Stimulated activated CD8-positive, alpha-beta memory T cell treated with anti-CD3 and anti-CD28 coated beads, Interleukin-15, amount 100 ng/mL, for 1 hour (primary cell): ENCODE results near the gene RFTN1.
A peak's percentile ranks its signal among the peaks of the same experiment; 100 is the strongest.

ENCODE experiments used
- DNase-seq: peaks from one replicate; pipeline ENCODE4 v3.0.0-alpha.2; 2020; ENCODE audit warnings: low read depth

RFTN1 gene, protein sequence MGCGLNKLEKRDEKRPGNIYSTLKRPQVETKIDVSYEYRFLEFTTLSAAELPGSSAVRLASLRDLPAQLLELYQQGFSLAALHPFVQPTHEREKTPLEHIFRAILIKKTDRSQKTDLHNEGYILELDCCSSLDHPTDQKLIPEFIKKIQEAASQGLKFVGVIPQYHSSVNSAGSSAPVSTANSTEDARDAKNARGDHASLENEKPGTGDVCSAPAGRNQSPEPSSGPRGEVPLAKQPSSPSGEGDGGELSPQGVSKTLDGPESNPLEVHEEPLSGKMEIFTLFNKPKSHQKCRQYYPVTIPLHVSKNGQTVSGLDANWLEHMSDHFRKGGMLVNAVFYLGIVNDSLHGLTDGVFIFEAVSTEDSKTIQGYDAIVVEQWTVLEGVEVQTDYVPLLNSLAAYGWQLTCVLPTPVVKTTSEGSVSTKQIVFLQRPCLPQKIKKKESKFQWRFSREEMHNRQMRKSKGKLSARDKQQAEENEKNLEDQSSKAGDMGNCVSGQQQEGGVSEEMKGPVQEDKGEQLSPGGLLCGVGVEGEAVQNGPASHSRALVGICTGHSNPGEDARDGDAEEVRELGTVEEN

GRCh38 chr3:16513141-16514020, at the start of gene RFTN1:
Gene RFTN1, minus strand, starts transcription at chr3:16513699. Its CDS starts 19,830 bp downstream, at chr3:16493869.
- no peak for DNase-seq

DNA sequence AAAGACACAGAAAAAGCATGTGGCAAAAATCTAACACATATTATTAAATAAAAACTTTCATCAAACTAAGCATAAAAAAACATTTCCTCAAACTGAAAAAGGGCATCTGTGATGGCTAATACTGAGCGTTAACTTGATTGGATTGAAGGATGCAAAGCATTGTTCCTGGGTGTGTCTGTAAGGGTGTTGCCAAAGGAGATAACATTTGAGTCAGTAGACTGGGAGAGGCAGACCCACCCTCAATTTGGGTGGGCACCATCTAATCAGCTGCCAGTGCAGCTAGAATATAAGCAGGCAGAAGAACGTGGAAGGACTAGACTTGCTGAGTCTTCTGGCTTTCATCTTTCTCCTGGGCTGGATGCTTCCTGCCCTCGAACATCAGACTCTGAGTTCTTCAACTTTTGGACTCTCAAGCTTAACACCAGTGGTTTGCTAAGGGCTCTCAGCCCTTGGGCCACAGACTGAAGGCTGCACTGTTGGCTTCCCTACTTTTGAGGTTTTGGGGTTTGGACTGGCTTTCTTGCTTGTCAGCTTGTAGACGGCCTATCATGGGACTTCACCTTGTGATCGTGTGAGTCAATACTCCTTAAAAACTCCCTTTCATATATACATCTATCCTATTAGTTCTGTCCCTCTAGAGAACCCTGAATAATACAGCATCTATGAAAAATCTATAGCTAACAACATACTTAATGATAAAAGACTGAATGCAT, 46.3 kb upstream of the RFTN1 start:
- no peak for DNase-seq

GRCh38 chr3:16554126-16554525, 40.6 kb upstream of the RFTN1 start:
- DNase-seq, result no peak

DNA sequence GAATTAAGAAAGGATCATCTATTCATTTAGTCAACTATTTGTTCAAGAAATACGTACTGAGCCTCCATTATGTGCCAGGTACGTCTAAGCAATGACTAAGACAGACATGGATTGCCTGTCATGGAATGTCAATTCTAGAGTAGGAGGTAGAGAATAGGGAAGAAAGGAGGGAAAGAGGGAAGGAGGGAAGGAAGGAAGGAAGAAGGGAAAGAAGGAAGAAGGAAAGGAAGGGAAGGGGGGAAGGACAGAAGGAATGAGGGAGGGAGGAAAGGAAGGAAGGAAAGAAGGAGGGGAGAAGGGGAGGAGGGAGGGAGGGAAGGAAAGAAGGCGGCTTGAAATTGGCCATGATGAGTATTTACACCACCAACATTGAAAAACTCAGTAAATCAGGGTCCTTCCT, 39.3 kb upstream of the RFTN1 start:
- no peak for DNase-seq

DNA sequence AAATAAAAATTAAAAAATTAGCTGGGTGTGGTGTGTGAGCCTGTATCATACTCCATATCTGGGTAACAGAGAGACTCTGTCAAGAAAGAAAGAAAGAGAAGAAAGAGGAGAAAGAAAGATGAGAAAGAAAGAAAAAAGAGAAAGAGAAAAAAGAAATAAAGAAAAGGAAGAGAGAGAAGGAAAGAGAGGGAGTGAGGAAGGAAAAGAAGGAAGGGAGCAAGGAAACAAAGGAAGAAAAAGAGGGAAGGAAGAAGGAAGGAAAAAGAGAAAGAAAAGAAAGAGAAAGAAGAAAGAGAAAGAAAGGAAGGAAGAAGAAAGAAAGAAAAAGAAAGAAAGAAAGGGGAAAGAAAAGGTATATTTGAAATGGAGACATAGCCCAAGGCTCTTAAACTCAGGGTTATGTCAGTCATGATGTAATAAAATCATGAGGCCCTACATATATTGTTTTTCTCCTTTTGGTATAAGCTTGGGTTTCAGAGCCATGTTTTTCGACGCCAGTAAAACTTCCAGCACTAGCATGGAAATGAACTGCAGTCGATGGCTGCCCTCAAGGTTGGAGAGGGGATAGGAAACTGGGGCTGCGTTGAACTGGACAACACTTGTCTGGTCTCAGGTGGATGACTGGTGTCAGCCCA, 38.0 kb upstream of the RFTN1 start:
- DNase-seq, result no peak

GRCh38 chr3:16550676-16551341, 37.3 kb upstream of the RFTN1 start:
- DNase-seq, result peak; percentile 54

GRCh38 chr3:16550305-16550675, 36.8 kb upstream of the RFTN1 start:
- no peak for DNase-seq

DNA sequence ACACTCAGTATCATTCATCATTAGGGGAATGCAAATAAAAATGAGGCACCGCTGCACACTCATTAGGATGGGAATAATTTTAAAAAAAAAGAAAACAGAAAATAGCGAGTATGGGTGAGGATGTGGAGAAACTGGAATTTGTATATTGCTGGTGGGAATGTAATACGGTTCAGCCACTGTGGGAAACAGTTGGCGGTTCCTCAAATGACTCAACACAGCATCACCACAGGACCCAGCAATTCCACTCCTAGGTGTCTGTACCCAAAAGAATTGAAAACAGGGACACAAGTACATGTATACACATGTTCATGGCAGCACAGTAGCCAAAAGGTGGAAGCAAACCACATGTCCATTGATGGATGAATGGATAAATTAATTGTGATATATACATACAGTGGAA, 35.2 kb upstream of the RFTN1 start:
- DNase-seq, result no peak

DNA sequence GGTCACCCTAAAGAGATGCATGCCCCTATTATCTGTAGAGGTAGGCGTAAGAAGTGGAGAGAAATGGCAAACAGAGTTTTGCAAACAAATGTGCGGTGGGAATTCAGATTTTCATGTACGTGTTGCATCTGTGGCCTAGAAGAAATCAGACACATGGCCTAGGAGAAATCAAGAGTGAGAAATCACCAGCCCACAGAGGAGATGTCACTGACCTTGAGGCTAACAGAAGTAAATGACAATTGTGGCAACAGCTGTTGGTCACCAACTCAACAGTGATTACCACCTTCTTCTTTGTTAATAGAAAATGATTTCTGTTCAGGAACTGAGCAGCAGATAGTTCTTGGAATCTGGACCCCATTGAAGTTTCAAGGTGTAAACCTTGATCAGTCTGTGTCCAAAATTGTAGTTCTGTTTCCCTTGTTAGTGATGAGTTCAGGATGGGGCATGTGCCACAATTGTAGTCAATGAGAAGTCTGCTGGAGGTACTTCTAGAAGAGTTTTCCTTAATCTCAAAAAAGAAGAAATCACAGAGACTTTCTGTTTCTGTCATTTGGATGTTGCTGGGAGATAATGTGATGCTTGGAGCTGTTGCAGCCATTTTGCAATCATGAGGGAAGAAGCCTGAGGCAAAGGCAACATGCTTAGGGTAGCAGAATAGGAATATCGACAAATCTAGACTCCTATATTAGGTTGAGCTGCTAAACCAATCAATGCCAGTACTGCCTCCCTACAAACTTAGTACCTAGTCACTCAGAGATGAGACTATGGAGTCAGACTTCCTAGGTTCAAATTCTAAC, 34.3 kb upstream of the RFTN1 start:
- DNase-seq, result no peak

GRCh38 chr3:16546186-16547010, 32.9 kb upstream of the RFTN1 start:
- no peak for DNase-seq

DNA sequence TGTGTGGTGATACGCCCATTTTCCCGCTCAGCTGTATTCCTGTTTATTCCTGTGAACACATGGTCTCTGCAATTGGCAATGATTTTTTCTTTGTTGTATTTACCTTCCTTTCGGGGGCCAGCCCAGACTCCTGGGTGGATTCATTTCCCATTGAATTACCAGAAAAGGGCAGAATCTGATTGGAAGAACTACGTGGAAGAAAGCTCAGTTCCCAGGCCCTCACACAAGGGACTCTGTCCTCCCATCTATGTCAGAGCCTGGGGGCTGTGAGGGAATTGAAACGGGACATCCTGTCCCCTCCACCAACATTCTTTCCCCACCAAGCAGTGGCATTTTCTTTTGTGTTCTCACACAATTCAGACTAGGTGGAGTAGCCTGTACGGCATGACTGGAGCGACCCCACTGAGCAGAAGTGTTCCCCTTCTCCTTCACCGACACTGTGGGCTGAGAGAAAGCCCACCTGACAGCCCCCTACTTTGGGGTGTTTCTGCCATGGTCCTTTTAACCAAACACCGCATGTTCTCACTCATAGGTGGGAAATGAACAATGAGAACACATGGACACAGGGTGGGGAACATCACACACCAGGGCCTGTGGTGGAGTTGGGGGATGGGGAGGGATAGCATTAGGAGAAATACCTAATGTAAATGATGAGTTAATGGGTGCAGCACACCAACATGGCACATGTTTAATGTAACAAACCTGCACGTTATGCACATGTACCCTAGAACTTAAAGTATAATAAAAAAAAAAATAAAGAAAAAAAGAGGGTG, 32.1 kb upstream of the RFTN1 start:
- DNase-seq, result no peak

DNA sequence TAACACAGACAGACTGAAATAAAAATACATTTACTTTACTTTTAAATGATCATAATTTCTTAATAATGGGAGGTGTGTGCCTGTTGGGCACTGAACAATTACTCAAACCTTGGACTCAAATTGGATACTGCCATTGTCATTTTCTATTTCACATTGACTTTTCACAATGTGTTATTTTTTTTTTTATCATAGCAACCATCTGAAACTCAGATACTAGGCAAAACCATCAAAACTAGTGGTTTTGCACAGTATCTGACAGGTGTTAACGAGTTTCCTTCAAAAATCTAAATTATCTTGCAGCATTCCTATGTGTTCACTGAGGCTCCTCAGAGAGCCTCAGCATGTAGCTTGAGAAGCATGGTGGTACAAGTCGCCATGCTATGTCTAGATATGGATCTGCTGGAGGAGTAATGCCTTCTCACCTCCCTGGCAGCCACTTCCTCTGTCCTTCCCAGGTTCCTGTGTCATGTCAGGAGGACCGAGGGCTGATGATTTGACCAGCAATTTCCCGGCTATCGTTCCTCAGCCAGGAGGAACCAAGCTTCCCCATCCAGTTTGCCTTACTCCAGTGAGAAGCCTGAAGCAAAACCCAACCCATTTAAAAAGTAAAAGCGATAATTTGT, 29.9 kb upstream of the RFTN1 start:
- DNase-seq, result no peak

DNA sequence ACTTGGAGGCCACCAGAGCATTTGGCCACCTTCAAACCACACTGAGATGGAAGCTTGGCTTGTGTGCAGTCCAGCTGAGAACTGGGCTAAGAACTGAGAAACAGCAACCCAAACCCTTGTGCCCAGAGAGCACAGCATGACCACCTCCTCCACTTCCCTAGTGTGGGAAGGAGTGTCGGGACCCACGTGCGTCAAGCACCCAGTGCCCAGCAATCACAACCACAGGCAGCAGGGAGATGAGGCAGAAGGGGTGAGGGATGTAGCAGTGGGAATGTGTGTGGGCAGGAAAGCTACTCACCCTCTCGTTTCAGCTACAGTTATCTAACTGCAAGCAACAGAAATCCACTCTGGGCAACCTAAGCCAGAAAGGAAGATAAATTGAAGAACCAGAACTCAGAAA, 25.0 kb upstream of the RFTN1 start:
- no peak for DNase-seq

DNA sequence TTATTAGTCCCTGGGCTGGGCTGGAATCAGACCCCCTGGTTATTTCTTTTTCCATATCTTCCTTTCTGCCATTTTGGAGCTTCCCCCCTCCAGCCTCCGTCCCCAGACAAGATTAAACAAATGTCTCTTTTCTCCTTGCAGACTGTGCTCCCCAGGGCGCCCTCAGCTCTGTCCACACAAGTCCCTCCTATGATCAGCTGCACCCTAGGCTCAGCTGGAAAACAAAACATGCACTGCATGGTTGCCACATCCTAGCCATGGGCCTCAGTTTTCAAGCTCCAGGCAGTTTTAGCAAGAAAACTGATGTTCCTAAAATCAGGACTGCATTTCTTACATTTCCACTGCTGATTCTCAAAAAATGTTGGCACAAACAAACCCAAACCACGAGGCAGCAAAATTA, 23.5 kb upstream of the RFTN1 start:
- DNase-seq, result no peak

- DNase-seq, result no peak
Observed at GRCh38 chr3:16536344-16536663, 22.8 kb upstream of the RFTN1 start.

DNA sequence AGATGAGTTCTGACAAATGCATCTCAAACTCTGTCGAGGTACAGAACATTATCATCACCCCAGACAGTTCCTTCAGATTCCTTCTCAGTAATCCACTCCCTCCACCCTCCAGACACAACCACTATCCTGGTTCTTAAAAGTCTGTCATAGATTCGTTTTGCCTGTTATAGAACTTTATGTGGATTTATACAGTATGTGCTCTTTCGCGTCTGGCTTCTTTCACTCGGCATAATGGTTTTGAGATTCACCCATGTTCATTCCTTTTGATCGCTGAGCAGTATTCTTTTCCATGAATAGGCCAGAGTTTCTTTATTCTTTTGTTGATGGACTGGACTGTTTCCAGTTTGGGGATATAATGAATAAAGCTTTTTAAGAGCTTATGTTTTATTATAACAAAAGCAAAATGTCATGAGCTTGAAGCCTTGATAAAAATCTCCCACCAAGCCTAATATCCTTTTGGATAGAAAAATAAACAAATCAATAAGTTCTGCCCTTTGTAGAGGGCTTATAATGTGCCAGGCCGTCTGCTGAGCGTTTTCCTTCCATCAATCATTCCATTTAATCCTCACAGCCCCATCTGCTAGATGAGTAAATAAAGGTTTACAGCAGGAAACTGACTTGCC, 21.3 kb upstream of the RFTN1 start:
- DNase-seq, result no peak

GRCh38 chr3:16533928-16534574, 20.6 kb upstream of the RFTN1 start:
- no peak for DNase-seq
